ENCODE data around the gene LDHAL6B.

GRCh38 chr15:59172289-59172901 lies 34.2 kb upstream of the LDHAL6B start:
- TF ChIP-seq CTCF (conservative IDR thresholded peaks at IDR 0.05 in 1 of 2, IDR thresholded peaks at IDR 0.05 in 1 of 2; ENCODE audit: low read depth in 1 of 2, low read length in 2 of 2) (peak; percentile 1 to 29), EZH2 (IDR thresholded peaks at IDR 0.05; ENCODE audit: low read length, missing control alignments) (no peak)

Data from fibroblast of lung (primary cell).